HG03354 (cell line): ENCODE data around the gene MKNK1.
"Not testable (repeated sequence)": the region's sequence is repeated elsewhere in the genome, so short reads cannot be mapped to it uniquely, and the experiment has no call there.

ENCODE experiments used
- ATAC-seq: cut with Tn5 transposase; IDR thresholded peaks from one replicate; pipeline ENCODE4 v1.9.1; 2021; ENCODE audit warnings: mild to moderate bottlenecking; ENCODE audit not compliant: unreplicated experiment, poor library complexity, severe bottlenecking

The MKNK1 gene

GRCh38 chr1:46603858-46604549 lies at the start of gene MKNK1:
MKNK1 (minus strand) TSS chr1:46604268; CDS start chr1:46583327, 20,941 bp downstream.
- ATAC-seq, result peak; percentile 96

- ATAC-seq, result no peak
Measured at GRCh38 chr1:46653405-46653958, 49.4 kb upstream of the MKNK1 start.

- no peak for ATAC-seq
Measured at GRCh38 chr1:46652321-46653100, 48.4 kb upstream of the MKNK1 start.

GRCh38 chr1:46651152-46651551 lies 47.1 kb upstream of the MKNK1 start:
- ATAC-seq, result not testable (repeated sequence)

- no peak for ATAC-seq
Measured at GRCh38 chr1:46650491-46650890, 46.4 kb upstream of the MKNK1 start.

- no peak for ATAC-seq
Measured at GRCh38 chr1:46649764-46650163, 45.7 kb upstream of the MKNK1 start.

GRCh38 chr1:46647611-46648010 lies 43.5 kb upstream of the MKNK1 start:
- ATAC-seq, result no peak

GRCh38 chr1:46646844-46647243 lies 42.8 kb upstream of the MKNK1 start:
- ATAC-seq, result no peak

GRCh38 chr1:46646331-46646730 lies 42.3 kb upstream of the MKNK1 start:
- no peak for ATAC-seq

- no peak for ATAC-seq
Measured at GRCh38 chr1:46645815-46646214, 41.7 kb upstream of the MKNK1 start.

GRCh38 chr1:46643368-46643775 lies 39.3 kb upstream of the MKNK1 start:
- ATAC-seq, result no peak

GRCh38 chr1:46642115-46642680 lies 38.1 kb upstream of the MKNK1 start:
- no peak for ATAC-seq

GRCh38 chr1:46639547-46639946 lies 35.5 kb upstream of the MKNK1 start:
- ATAC-seq, result no peak

GRCh38 chr1:46638921-46639320 lies 34.9 kb upstream of the MKNK1 start:
- no peak for ATAC-seq

GRCh38 chr1:46637444-46638083 lies 33.5 kb upstream of the MKNK1 start:
- ATAC-seq, result no peak

- no peak for ATAC-seq
Measured at GRCh38 chr1:46635205-46635604, 31.1 kb upstream of the MKNK1 start.

- no peak for ATAC-seq
Measured at GRCh38 chr1:46630719-46631118, 26.7 kb upstream of the MKNK1 start.

- no peak for ATAC-seq
Measured at GRCh38 chr1:46623743-46624644, 19.9 kb upstream of the MKNK1 start.

- ATAC-seq, result no peak
Measured at GRCh38 chr1:46622344-46622743, 18.3 kb upstream of the MKNK1 start.
